Fibroblast of lung (primary cell): Measurements from ENCODE around the gene MAP7. TPM values are rescaled to one million over a fixed set of nuclear protein-coding genes. Genes with fewer than 3 reads are reported as not detected.

Experiments used
- DNase-seq, 2 donors: peaks; one replicate each; pipeline versions ENCODE4 v3.0.0 to v3.0.0-alpha.2; 2010; ENCODE audit warnings: low read depth in 2 of 2
- H2AFZ ChIP-seq: 2 replicates; pipeline ENCODE4 v1.5.1; 2012; ENCODE audit warnings: low read length, control low read depth, inconsistent platforms
- H3K27ac ChIP-seq: 2 replicates; pipeline ENCODE4 v1.5.1; 2011; ENCODE audit warnings: low read length, control low read depth; ENCODE audit not compliant: insufficient read depth
- H3K27me3 ChIP-seq: 2 replicates; pipeline ENCODE4 v1.5.1; 2011; ENCODE audit warnings: mild to moderate bottlenecking, low read length; ENCODE audit not compliant: control insufficient read depth, insufficient read depth
- H3K36me3 ChIP-seq: 2 replicates; pipeline ENCODE4 v1.5.1; 2011; ENCODE audit warnings: low read length; ENCODE audit not compliant: control insufficient read depth, insufficient read depth
- H3K4me1 ChIP-seq: 2 replicates; pipeline ENCODE4 v1.5.1; 2011; ENCODE audit warnings: low read length; ENCODE audit not compliant: control insufficient read depth, insufficient read depth; ENCODE audit errors: extremely low read depth
- H3K4me2 ChIP-seq: 2 replicates; pipeline ENCODE4 v1.5.1; 2011; ENCODE audit warnings: low read length, control low read depth; ENCODE audit not compliant: insufficient read depth; ENCODE audit errors: extremely low read depth
- H3K4me3 ChIP-seq, 4 experiments: fragments of 200-600 bp in 1 of 4; sonication (generic) in 1 of 4; replicated peaks in 1 of 4; 2 replicates each; pipeline ENCODE4 v1.5.1; 2011 to 2016; ENCODE audit warnings: low read length in 4 of 4, low read depth in 3 of 4, mild to moderate bottlenecking in 3 of 4, control low read depth in 2 of 4, inconsistent platforms in 1 of 4, mixed read lengths in 1 of 4; ENCODE audit not compliant: insufficient read depth in 1 of 4; ENCODE audit errors: control extremely low read depth in 1 of 4
- H3K79me2 ChIP-seq: 2 replicates; pipeline ENCODE4 v1.5.1; 2012; ENCODE audit warnings: mild to moderate bottlenecking, low read length, inconsistent platforms; ENCODE audit not compliant: control insufficient read depth, insufficient read depth
- H3K9ac ChIP-seq: 2 replicates; pipeline ENCODE4 v1.5.1; 2011; ENCODE audit warnings: mild to moderate bottlenecking, low read length, control low read depth; ENCODE audit not compliant: insufficient read depth
- H3K9me3 ChIP-seq: 2 replicates; pipeline ENCODE4 v1.5.1; 2012; ENCODE audit warnings: low read depth, low read length; ENCODE audit not compliant: control insufficient read depth, insufficient read depth
- H4K20me1 ChIP-seq: 2 replicates; pipeline ENCODE4 v1.5.1; 2011; ENCODE audit warnings: low read length; ENCODE audit not compliant: control insufficient read depth, insufficient read depth; ENCODE audit errors: extremely low read depth
- EZH2 ChIP-seq: IDR thresholded peaks from 2 replicates; pipeline ENCODE4 v1.5.1; 2012; ENCODE audit warnings: low read length, control low read depth, mild to moderate bottlenecking; ENCODE audit errors: missing control alignments
- polyA plus RNA-seq, 2 donors: library from polyadenylated mRNA; depleted of rRNA in 1 of 2; stranded (reverse) in 1 of 2; unstranded in 1 of 2; fragments of >200 nt; gene quantifications; 2 replicates each; pipeline ENCODE4 v1.2.1, GENCODE V29; 2011 to 2012; ENCODE audit warnings: missing spikeins in 1 of 2
- total RNA-seq: library from RNA; depleted of rRNA; stranded (reverse); fragments of >200 nt; gene quantifications from 2 replicates; pipeline ENCODE4 v1.2.1, GENCODE V29; 2014
- TF ChIP-seq, protein P1 (sequence below), 2 donors: IDR thresholded peaks in 1 of 2; conservative IDR thresholded peaks in 1 of 2; 1 replicate in 1 of 2; 2 replicates in 1 of 2; pipeline ENCODE4 v1.5.1; 2011 to 2012; ENCODE audit warnings: low read length in 2 of 2, control low read depth in 1 of 2, inconsistent platforms in 1 of 2, low read depth in 1 of 2, mild to moderate bottlenecking in 1 of 2

The MAP7 gene
- total and polyA plus RNA-seq, 2 donors (not counting 1 experiment from before 2014, with no cell fraction given): 0.40 to 1.5 TPM

DNA sequence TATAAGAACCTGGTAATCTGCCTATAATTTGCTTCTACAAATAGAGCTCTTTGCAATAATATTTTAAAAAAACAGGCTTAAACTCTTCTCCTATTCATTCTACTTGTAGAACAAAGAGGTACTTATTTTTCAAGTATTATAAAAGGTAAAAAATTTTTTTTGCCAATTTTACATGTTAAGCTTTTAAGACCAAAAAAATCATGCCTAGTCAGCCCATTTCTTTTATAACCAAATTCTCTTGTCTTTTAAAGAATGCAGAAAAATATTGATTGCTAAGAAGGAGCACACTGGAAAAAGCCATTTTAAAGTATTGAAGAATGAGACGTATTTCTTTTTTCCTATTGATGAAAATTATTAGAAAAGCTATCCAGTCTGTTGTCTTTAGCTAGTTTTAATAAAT is 206.5 kb downstream of the MAP7 start:
- Histone ChIP-seq H3K4me1 (no peaks in the 10 kb centered on the region), H3K36me3 (no peaks in the 10 kb centered on the region), H3K79me2 (no peaks in the 10 kb centered on the region), H4K20me1 (no peaks in the 10 kb centered on the region), H3K9ac (no peak overlapping the region), H3K4me3 (no peak overlapping the region), H3K9me3 (no peaks in the 10 kb centered on the region), H2AFZ (no peak overlapping the region), H3K4me2 (no peak overlapping the region), H3K27me3 (no peaks in the 10 kb centered on the region), H3K27ac (no peak overlapping the region)
- TF ChIP-seq, protein P1, sequence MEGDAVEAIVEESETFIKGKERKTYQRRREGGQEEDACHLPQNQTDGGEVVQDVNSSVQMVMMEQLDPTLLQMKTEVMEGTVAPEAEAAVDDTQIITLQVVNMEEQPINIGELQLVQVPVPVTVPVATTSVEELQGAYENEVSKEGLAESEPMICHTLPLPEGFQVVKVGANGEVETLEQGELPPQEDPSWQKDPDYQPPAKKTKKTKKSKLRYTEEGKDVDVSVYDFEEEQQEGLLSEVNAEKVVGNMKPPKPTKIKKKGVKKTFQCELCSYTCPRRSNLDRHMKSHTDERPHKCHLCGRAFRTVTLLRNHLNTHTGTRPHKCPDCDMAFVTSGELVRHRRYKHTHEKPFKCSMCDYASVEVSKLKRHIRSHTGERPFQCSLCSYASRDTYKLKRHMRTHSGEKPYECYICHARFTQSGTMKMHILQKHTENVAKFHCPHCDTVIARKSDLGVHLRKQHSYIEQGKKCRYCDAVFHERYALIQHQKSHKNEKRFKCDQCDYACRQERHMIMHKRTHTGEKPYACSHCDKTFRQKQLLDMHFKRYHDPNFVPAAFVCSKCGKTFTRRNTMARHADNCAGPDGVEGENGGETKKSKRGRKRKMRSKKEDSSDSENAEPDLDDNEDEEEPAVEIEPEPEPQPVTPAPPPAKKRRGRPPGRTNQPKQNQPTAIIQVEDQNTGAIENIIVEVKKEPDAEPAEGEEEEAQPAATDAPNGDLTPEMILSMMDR (conservative IDR thresholded peaks at IDR 0.05 in 1 of 2, IDR thresholded peaks at IDR 0.05 in 1 of 2; ENCODE audit: low read depth in 1 of 2, low read length in 2 of 2): no peak
- no peak for TF ChIP-seq EZH2
- no peak for DNase-seq

DNA sequence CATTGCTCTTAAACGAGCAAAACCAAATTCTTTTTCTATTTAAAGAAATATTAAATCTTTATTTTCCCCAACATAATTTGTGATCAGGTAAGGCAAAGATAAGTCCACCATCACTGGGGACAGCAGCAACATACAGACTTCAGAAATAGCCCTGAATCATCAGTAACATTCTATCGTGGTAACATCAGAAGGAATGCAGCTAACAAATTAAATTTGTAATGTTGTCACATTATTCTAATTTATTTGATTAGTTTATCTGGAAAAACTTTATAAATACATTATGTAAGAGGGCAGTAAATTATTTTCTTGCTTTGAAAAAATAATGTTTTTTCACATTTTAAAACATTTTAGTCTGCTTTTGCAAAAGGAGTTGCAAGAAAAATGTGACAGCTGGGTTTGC is 206.9 kb downstream of the MAP7 start:
- no peaks in the 10 kb centered on the region for H4K20me1 ChIP-seq
- TF ChIP-seq, protein P1 (conservative IDR thresholded peaks at IDR 0.05 in 1 of 2, IDR thresholded peaks at IDR 0.05 in 1 of 2; ENCODE audit: low read depth in 1 of 2, low read length in 2 of 2): no peak
- no peak for TF ChIP-seq EZH2
- no peaks in the 10 kb centered on the region for H3K4me1 ChIP-seq
- H3K27me3 ChIP-seq: no peaks in the 10 kb centered on the region
- H3K4me2 ChIP-seq: no peak overlapping the region
- no peak overlapping the region for H2AFZ ChIP-seq
- no peak overlapping the region for H3K4me3 ChIP-seq
- no peaks in the 10 kb centered on the region for H3K9me3 ChIP-seq
- H3K9ac ChIP-seq: no peak overlapping the region
- no peak for DNase-seq
- H3K27ac ChIP-seq: no peak overlapping the region
- no peaks in the 10 kb centered on the region for H3K79me2 ChIP-seq
- no peaks in the 10 kb centered on the region for H3K36me3 ChIP-seq

DNA sequence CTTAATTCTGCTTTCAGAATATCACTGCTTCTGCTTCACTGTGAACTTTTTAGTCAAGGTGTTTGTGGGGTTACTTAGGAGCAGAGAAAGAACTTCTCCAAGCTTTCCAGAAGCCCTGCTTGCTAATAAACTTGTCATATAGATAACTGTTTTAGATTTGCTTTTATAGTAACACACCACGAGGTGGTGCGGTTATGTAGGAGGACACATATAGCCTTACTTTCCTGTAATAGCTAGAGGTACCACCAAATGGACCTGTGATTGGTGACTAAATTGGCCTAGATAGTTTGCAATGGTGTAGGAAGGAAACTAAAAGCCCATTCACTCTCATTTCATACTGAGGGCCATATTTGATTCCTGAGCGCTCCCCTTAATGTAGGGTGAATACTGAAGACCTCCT is 208.3 kb downstream of the MAP7 start:
- no peaks in the 10 kb centered on the region for H3K4me1 ChIP-seq
- H3K9ac ChIP-seq: no peak overlapping the region
- no peaks in the 10 kb centered on the region for H3K27me3 ChIP-seq
- H3K27ac ChIP-seq: no peak overlapping the region
- H3K79me2 ChIP-seq: no peaks in the 10 kb centered on the region
- no peak overlapping the region for H3K4me3 ChIP-seq
- H3K9me3 ChIP-seq: no peaks in the 10 kb centered on the region
- no peak overlapping the region for H2AFZ ChIP-seq
- H3K4me2 ChIP-seq: no peak overlapping the region
- no peak for DNase-seq
- H3K36me3 ChIP-seq: no peaks in the 10 kb centered on the region
- no peaks in the 10 kb centered on the region for H4K20me1 ChIP-seq
- no peak for TF ChIP-seq EZH2
- TF ChIP-seq, protein P1 (conservative IDR thresholded peaks at IDR 0.05 in 1 of 2, IDR thresholded peaks at IDR 0.05 in 1 of 2; ENCODE audit: low read depth in 1 of 2, low read length in 2 of 2): no peak
